Measurements from ENCODE around the gene TSPAN11. TPM values are rescaled to one million over a fixed set of nuclear protein-coding genes. Genes with fewer than 3 reads are reported as not detected.
"Not testable (repeated sequence)": the region's sequence is repeated elsewhere in the genome, so short reads cannot be mapped to it uniquely, and the experiment has no call there.

The TSPAN11 gene
- total RNA-seq, 4 donors from 2014 or later: 10.7 to 30.6 (median 18.3) TPM

GRCh38 chr12:31011746-31012566, 85.4 kb downstream of the TSPAN11 start:
- Histone ChIP-seq H3K27me3 (no peaks in the 10 kb centered on the region), H3K4me3 (no peak overlapping the region), H3K4me1 (no peaks in the 10 kb centered on the region), H3K27ac (no peak overlapping the region), H3K36me3 (no peaks in the 10 kb centered on the region), H3K9me3 (no peaks in the 10 kb centered on the region)
- DNase-seq (ENCODE audit: low spot score in 2 of 2): no peak
- WGBS, 2 donors: 87% methylated on average over 10 to 11 of the region's 11 CpGs
- TF ChIP-seq POLR2A (IDR thresholded peaks at IDR 0.05): no peak
- TF ChIP-seq EP300 (IDR thresholded peaks at IDR 0.05): no peak
- no peak for TF ChIP-seq CTCF (IDR thresholded peaks at IDR 0.05)

- not testable (repeated sequence) for H3K36me3 ChIP-seq; H3K27ac ChIP-seq; H3K4me1 ChIP-seq; H3K27me3 ChIP-seq; H3K4me3 ChIP-seq; H3K9me3 ChIP-seq; DNase-seq (ENCODE audit: low spot score in 2 of 2)
- 93% methylated on average over 7 of the region's 7 CpGs for WGBS, 2 donors
Measured at GRCh38 chr12:31012567-31012891, 86.0 kb downstream of the TSPAN11 start.

- 86 to 88% methylated on average over 13 of the region's 13 CpGs for WGBS, 2 donors
- Histone ChIP-seq H3K27ac (no peak overlapping the region), H3K9me3 (no peaks in the 10 kb centered on the region), H3K27me3 (no peaks in the 10 kb centered on the region), H3K4me1 (no peaks in the 10 kb centered on the region), H3K4me3 (no peak overlapping the region), H3K36me3 (no peaks in the 10 kb centered on the region)
- no peak for DNase-seq (ENCODE audit: low spot score in 2 of 2)
- TF ChIP-seq POLR2A (IDR thresholded peaks at IDR 0.05): no peak
- TF ChIP-seq CTCF (IDR thresholded peaks at IDR 0.05): no peak
- TF ChIP-seq EP300 (IDR thresholded peaks at IDR 0.05): no peak
Measured at GRCh38 chr12:31015215-31015614, 88.7 kb downstream of the TSPAN11 start.

GRCh38 chr12:31016057-31016456, 89.5 kb downstream of the TSPAN11 start:
- no peaks in the 10 kb centered on the region for H3K4me1 ChIP-seq
- WGBS, 2 donors: 90 to 92% methylated on average over 9 of the region's 9 CpGs
- no peaks in the 10 kb centered on the region for H3K27me3 ChIP-seq
- no peaks in the 10 kb centered on the region for H3K9me3 ChIP-seq
- no peak overlapping the region for H3K27ac ChIP-seq
- TF ChIP-seq EP300 (IDR thresholded peaks at IDR 0.05) (no peak), CTCF (IDR thresholded peaks at IDR 0.05) (no peak), POLR2A (IDR thresholded peaks at IDR 0.05) (no peak)
- H3K4me3 ChIP-seq: no peak overlapping the region
- no peak for DNase-seq (ENCODE audit: low spot score in 2 of 2)
- no peaks in the 10 kb centered on the region for H3K36me3 ChIP-seq

GRCh38 chr12:31017535-31017934, 91.0 kb downstream of the TSPAN11 start:
- DNase-seq (ENCODE audit: low spot score in 2 of 2): no peak
- no peaks in the 10 kb centered on the region for H3K36me3 ChIP-seq

More at GRCh38 chr12:31017535-31017934, 91.0 kb downstream of the TSPAN11 start:
- no peak for TF ChIP-seq POLR2A (IDR thresholded peaks at IDR 0.05)
- TF ChIP-seq CTCF (IDR thresholded peaks at IDR 0.05): no peak
- TF ChIP-seq EP300 (IDR thresholded peaks at IDR 0.05): no peak
- no peak overlapping the region for H3K4me3 ChIP-seq
- WGBS, 2 donors: 61 to 81% methylated on average over 4 of the region's 4 CpGs
- no peaks in the 10 kb centered on the region for H3K27me3 ChIP-seq
- no peaks in the 10 kb centered on the region for H3K4me1 ChIP-seq
- no peak overlapping the region for H3K27ac ChIP-seq
- no peaks in the 10 kb centered on the region for H3K9me3 ChIP-seq
